Measurements from ENCODE around the gene NHP2. TPM values are rescaled to one million over a fixed set of nuclear protein-coding genes. Genes with fewer than 3 reads are reported as not detected.

NHP2 gene
- total RNA-seq, 1 experiment from 2014 or later: 263 TPM

DNA sequence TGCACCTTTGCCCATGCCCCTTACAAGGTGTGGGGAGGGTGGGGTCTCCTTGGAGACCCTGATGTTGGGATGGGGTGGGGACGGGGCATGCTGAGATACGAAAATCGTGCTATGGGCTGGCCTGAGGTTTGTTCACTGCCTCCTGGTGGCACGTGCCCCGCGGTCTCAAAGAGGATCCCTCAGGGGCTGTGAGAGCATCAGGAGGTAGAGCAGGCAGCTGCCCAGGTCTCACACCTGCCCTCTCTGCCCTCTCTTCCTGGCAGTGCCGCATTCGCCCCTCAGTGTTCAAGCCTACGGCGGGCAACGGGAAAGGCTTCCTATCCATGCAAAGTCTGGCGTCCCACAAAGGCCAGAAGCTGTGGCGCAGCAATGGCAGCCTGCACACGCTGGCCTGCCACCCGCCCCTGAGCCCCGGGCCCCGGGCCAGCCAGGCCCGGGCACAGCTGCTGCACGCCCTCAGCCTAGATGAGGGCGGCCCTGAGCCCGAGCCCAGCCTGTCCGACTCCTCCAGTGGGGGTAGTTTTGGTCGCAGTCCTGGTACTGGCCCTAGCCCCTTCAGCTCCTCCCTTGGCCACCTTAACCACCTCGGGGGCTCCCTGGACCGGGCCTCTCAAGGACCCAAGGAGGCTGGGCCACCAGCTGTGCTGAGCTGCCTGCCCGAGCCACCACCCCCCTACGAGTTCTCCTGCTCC, 33.6 kb downstream of the NHP2 start:
- CTCF ChIA-PET: interaction anchor here (0.6 to 8.9 kb wide), 23 partner anchors 8 to 708 kb away, joined by 3 to 138 read pairs (median 7); partner anchors contain the start of genes NHP2 and RMND5B
- TF ChIP-seq, protein P1, sequence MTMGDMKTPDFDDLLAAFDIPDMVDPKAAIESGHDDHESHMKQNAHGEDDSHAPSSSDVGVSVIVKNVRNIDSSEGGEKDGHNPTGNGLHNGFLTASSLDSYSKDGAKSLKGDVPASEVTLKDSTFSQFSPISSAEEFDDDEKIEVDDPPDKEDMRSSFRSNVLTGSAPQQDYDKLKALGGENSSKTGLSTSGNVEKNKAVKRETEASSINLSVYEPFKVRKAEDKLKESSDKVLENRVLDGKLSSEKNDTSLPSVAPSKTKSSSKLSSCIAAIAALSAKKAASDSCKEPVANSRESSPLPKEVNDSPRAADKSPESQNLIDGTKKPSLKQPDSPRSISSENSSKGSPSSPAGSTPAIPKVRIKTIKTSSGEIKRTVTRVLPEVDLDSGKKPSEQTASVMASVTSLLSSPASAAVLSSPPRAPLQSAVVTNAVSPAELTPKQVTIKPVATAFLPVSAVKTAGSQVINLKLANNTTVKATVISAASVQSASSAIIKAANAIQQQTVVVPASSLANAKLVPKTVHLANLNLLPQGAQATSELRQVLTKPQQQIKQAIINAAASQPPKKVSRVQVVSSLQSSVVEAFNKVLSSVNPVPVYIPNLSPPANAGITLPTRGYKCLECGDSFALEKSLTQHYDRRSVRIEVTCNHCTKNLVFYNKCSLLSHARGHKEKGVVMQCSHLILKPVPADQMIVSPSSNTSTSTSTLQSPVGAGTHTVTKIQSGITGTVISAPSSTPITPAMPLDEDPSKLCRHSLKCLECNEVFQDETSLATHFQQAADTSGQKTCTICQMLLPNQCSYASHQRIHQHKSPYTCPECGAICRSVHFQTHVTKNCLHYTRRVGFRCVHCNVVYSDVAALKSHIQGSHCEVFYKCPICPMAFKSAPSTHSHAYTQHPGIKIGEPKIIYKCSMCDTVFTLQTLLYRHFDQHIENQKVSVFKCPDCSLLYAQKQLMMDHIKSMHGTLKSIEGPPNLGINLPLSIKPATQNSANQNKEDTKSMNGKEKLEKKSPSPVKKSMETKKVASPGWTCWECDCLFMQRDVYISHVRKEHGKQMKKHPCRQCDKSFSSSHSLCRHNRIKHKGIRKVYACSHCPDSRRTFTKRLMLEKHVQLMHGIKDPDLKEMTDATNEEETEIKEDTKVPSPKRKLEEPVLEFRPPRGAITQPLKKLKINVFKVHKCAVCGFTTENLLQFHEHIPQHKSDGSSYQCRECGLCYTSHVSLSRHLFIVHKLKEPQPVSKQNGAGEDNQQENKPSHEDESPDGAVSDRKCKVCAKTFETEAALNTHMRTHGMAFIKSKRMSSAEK (CRISPR knock-in tag; IDR thresholded peaks at IDR 0.05; ENCODE audit: borderline replicate concordance): no peak
- TF ChIP-seq RELA (CRISPR knock-in tag; IDR thresholded peaks at IDR 0.05; ENCODE audit: borderline replicate concordance): no peak
- TF ChIP-seq, protein P2, sequence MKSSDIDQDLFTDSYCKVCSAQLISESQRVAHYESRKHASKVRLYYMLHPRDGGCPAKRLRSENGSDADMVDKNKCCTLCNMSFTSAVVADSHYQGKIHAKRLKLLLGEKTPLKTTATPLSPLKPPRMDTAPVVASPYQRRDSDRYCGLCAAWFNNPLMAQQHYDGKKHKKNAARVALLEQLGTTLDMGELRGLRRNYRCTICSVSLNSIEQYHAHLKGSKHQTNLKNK (CRISPR knock-in tag; IDR thresholded peaks at IDR 0.05): no peak
- TF ChIP-seq PRRX2 (CRISPR knock-in tag; IDR thresholded peaks at IDR 0.05): no peak
- no peak for TF ChIP-seq SMAD4 (CRISPR knock-in tag; IDR thresholded peaks at IDR 0.05)
- no peak for TF ChIP-seq JAZF1 (CRISPR knock-in tag; IDR thresholded peaks at IDR 0.05)
- TF ChIP-seq CREM (CRISPR knock-in tag; IDR thresholded peaks at IDR 0.05): no peak
- TF ChIP-seq, protein P3, sequence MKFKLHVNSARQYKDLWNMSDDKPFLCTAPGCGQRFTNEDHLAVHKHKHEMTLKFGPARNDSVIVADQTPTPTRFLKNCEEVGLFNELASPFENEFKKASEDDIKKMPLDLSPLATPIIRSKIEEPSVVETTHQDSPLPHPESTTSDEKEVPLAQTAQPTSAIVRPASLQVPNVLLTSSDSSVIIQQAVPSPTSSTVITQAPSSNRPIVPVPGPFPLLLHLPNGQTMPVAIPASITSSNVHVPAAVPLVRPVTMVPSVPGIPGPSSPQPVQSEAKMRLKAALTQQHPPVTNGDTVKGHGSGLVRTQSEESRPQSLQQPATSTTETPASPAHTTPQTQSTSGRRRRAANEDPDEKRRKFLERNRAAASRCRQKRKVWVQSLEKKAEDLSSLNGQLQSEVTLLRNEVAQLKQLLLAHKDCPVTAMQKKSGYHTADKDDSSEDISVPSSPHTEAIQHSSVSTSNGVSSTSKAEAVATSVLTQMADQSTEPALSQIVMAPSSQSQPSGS (CRISPR knock-in tag; IDR thresholded peaks at IDR 0.05; ENCODE audit: borderline replicate concordance, low read depth): no peak
- TF ChIP-seq TEAD1 (CRISPR knock-in tag; IDR thresholded peaks at IDR 0.05): no peak
- TF ChIP-seq TEAD4 (CRISPR knock-in tag; IDR thresholded peaks at IDR 0.05): no peak
- TF ChIP-seq, protein P4, sequence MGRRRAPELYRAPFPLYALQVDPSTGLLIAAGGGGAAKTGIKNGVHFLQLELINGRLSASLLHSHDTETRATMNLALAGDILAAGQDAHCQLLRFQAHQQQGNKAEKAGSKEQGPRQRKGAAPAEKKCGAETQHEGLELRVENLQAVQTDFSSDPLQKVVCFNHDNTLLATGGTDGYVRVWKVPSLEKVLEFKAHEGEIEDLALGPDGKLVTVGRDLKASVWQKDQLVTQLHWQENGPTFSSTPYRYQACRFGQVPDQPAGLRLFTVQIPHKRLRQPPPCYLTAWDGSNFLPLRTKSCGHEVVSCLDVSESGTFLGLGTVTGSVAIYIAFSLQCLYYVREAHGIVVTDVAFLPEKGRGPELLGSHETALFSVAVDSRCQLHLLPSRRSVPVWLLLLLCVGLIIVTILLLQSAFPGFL (CRISPR knock-in tag; IDR thresholded peaks at IDR 0.05; ENCODE audit: borderline replicate concordance): no peak
- TF ChIP-seq, protein P5, sequence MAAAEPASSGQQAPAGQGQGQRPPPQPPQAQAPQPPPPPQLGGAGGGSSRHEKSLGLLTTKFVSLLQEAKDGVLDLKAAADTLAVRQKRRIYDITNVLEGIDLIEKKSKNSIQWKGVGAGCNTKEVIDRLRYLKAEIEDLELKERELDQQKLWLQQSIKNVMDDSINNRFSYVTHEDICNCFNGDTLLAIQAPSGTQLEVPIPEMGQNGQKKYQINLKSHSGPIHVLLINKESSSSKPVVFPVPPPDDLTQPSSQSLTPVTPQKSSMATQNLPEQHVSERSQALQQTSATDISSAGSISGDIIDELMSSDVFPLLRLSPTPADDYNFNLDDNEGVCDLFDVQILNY (CRISPR knock-in tag; IDR thresholded peaks at IDR 0.05): no peak
- TF ChIP-seq JUN (CRISPR knock-in tag; IDR thresholded peaks at IDR 0.05): no peak
- TF ChIP-seq, protein P6, sequence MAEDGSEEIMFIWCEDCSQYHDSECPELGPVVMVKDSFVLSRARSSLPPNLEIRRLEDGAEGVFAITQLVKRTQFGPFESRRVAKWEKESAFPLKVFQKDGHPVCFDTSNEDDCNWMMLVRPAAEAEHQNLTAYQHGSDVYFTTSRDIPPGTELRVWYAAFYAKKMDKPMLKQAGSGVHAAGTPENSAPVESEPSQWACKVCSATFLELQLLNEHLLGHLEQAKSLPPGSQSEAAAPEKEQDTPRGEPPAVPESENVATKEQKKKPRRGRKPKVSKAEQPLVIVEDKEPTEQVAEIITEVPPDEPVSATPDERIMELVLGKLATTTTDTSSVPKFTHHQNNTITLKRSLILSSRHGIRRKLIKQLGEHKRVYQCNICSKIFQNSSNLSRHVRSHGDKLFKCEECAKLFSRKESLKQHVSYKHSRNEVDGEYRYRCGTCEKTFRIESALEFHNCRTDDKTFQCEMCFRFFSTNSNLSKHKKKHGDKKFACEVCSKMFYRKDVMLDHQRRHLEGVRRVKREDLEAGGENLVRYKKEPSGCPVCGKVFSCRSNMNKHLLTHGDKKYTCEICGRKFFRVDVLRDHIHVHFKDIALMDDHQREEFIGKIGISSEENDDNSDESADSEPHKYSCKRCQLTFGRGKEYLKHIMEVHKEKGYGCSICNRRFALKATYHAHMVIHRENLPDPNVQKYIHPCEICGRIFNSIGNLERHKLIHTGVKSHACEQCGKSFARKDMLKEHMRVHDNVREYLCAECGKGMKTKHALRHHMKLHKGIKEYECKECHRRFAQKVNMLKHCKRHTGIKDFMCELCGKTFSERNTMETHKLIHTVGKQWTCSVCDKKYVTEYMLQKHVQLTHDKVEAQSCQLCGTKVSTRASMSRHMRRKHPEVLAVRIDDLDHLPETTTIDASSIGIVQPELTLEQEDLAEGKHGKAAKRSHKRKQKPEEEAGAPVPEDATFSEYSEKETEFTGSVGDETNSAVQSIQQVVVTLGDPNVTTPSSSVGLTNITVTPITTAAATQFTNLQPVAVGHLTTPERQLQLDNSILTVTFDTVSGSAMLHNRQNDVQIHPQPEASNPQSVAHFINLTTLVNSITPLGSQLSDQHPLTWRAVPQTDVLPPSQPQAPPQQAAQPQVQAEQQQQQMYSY (CRISPR knock-in tag; IDR thresholded peaks at IDR 0.05): no peak
- TF ChIP-seq ZNF138 (CRISPR knock-in tag; conservative IDR thresholded peaks at IDR 0.05): no peak
- TF ChIP-seq, protein P7, sequence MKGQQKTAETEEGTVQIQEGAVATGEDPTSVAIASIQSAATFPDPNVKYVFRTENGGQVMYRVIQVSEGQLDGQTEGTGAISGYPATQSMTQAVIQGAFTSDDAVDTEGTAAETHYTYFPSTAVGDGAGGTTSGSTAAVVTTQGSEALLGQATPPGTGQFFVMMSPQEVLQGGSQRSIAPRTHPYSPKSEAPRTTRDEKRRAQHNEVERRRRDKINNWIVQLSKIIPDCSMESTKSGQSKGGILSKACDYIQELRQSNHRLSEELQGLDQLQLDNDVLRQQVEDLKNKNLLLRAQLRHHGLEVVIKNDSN (CRISPR knock-in tag; IDR thresholded peaks at IDR 0.05): no peak
- TF ChIP-seq NR3C1 (CRISPR knock-in tag; conservative IDR thresholded peaks at IDR 0.05; ENCODE audit: low read depth): no peak
- Mint-ChIP-seq H3K36me3 (peaks cover 11% of the 10 kb centered on the region), H3K9me3 (no peaks in the 10 kb centered on the region), H3K4me3 (no peak overlapping the region), H3K4me1 (peaks cover 65% of the 10 kb centered on the region), H3K27me3 (ENCODE audit: low read depth) (no peaks in the 10 kb centered on the region), H3K27ac (peak overlapping the region; percentile 57; the same call in 1 of the 2 replicates)
- DNase-seq (ENCODE audit: low spot score) (no peak), ATAC-seq (no peak)
- POLR2A ChIA-PET: interaction anchor here (0.9 to 1.5 kb wide), 4 partner anchors 11 to 84 kb away, joined by 3 to 10 read pairs (median 5); partner anchors contain the start of genes HNRNPAB, NHP2 and RMND5B
